ENCODE data around the gene TAF5L.
"Not testable (repeated sequence)": the region's sequence is repeated elsewhere in the genome, so short reads cannot be mapped to it uniquely, and the experiment has no call there.

Gene TAF5L

DNA sequence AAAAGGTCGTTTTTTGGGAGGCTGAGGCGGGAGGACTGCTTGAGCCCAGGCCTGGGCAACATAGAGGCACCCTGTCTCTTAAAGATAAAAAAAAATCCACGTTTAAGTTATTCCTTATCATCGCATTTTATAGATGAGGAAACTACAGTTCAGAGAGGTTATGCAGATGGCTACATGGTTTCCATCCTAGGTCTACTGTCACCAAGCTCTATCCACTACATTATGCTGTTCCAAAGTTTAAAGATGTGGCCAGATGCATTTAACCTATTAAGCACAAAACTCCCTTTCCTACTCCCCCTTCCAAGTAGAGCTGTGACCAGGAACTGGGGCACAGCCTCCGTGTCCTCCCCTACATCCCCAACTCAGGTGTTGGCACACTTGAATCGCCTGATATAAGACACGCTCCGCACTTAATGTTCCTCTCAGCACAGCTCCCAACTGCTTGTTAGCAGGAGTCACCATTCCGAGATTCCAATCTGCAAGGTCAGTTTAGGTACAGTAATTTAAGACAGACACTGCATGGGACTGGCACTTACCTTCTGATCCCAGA, 1.3 kb downstream of the TAF5L start:
- H3K4me3 ChIP-seq (ENCODE audit: low read depth, low read length) = peak overlapping the region; percentile 97
- no peak for TF ChIP-seq CTCF (IDR thresholded peaks at IDR 0.05; ENCODE audit: low read depth, low read length)
- no peak for DNase-seq (ENCODE audit: low read depth, low spot score)
- in situ Hi-C loops (cut with HindIII; ENCODE audit: low sequenced_read_pairs) = no loop called here

DNA sequence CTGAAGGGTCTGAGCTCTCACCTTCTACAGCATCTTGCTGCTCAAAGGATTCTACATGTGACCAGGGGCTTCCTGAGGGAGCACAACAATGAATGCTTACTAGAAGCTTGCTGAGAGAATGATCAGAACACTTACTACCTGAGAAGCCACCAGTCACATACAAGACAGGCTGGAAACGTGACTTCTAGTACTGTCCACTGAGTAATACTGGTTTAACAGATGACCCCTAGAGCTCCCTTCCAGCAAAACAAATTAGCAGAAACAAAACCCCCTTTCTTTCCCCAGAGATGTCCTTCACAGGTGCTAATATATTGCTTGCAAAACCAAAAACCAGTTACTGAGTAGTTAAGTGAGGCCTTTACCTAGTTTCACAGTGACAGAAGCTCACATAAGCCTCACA, 2.1 kb downstream of the TAF5L start:
- TF ChIP-seq CTCF (IDR thresholded peaks at IDR 0.05; ENCODE audit: low read depth, low read length) = no peak
- in situ Hi-C loops (cut with HindIII; ENCODE audit: low sequenced_read_pairs) = no loop called here

GRCh38 chr1:229623225-229623624, 2.7 kb downstream of the TAF5L start:
- in situ Hi-C loops (cut with HindIII; ENCODE audit: low sequenced_read_pairs) = no loop called here
- no peak for TF ChIP-seq CTCF (IDR thresholded peaks at IDR 0.05; ENCODE audit: low read depth, low read length)
- DNase-seq (ENCODE audit: low read depth, low spot score) = no peak
- H3K4me3 ChIP-seq (ENCODE audit: low read depth, low read length) = no peak overlapping the region

More for the DNA sequence above, 2.1 kb downstream of the TAF5L start:
- H3K4me3 ChIP-seq (ENCODE audit: low read depth, low read length) = no peak overlapping the region
- no peak for DNase-seq (ENCODE audit: low read depth, low spot score)

GRCh38 chr1:229622641-229623120, 3.2 kb downstream of the TAF5L start:
- in situ Hi-C loops (cut with HindIII; ENCODE audit: low sequenced_read_pairs); H3K4me3 ChIP-seq (ENCODE audit: low read depth, low read length); DNase-seq (ENCODE audit: low read depth, low spot score): not testable (repeated sequence)

- no peak overlapping the region for H3K4me3 ChIP-seq (ENCODE audit: low read depth, low read length)
- DNase-seq (ENCODE audit: low read depth, low spot score) = no peak
- in situ Hi-C loops (cut with HindIII; ENCODE audit: low sequenced_read_pairs) = no loop called here
- no peak for TF ChIP-seq CTCF (IDR thresholded peaks at IDR 0.05; ENCODE audit: low read depth, low read length)
Measured at GRCh38 chr1:229621663-229622062, 4.3 kb downstream of the TAF5L start.

- H3K4me3 ChIP-seq (ENCODE audit: low read depth, low read length) = no peak overlapping the region
- no peak for DNase-seq (ENCODE audit: low read depth, low spot score)
- TF ChIP-seq CTCF (IDR thresholded peaks at IDR 0.05; ENCODE audit: low read depth, low read length) = no peak
- in situ Hi-C loops (cut with HindIII; ENCODE audit: low sequenced_read_pairs) = no loop called here
Measured at GRCh38 chr1:229620876-229621275, 5.0 kb downstream of the TAF5L start.

GRCh38 chr1:229619614-229620013, 6.3 kb downstream of the TAF5L start:
- no peak for DNase-seq (ENCODE audit: low read depth, low spot score)
- no peak overlapping the region for H3K4me3 ChIP-seq (ENCODE audit: low read depth, low read length)
- TF ChIP-seq CTCF (IDR thresholded peaks at IDR 0.05; ENCODE audit: low read depth, low read length) = no peak
- in situ Hi-C loops (cut with HindIII; ENCODE audit: low sequenced_read_pairs) = no loop called here
